ENCODE data around the gene POU6F2.

DNA sequence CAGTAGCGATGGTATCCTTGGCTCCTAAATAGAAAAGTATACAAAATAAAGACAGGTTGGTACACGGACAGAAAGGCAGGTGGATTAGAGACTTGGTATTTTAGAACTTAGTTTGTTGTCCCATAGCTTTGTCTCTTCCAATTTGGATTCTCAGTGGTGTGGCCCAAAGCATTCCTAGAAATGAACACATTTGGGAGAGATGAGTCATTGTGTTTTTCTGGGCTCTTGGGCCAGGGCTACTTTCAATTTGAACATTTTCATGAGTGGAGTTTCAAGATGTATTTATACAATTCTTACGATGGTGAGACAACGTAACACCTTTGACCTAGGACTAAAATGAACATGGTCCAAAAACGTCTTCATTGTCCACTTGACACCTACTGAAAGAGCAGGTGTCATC, 363.4 kb downstream of the POU6F2 start:
- TF ChIP-seq POLR2AphosphoS5 (IDR thresholded peaks at IDR 0.05): no peak
- TF ChIP-seq, protein P1, sequence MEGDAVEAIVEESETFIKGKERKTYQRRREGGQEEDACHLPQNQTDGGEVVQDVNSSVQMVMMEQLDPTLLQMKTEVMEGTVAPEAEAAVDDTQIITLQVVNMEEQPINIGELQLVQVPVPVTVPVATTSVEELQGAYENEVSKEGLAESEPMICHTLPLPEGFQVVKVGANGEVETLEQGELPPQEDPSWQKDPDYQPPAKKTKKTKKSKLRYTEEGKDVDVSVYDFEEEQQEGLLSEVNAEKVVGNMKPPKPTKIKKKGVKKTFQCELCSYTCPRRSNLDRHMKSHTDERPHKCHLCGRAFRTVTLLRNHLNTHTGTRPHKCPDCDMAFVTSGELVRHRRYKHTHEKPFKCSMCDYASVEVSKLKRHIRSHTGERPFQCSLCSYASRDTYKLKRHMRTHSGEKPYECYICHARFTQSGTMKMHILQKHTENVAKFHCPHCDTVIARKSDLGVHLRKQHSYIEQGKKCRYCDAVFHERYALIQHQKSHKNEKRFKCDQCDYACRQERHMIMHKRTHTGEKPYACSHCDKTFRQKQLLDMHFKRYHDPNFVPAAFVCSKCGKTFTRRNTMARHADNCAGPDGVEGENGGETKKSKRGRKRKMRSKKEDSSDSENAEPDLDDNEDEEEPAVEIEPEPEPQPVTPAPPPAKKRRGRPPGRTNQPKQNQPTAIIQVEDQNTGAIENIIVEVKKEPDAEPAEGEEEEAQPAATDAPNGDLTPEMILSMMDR (IDR thresholded peaks at IDR 0.05): no peak
